Calu3 (cell line): ENCODE measurements around the gene DNM1L. TPM values are rescaled to one million over a fixed set of nuclear protein-coding genes. Genes with fewer than 3 reads are reported as not detected.

Experiments
- BruUV-seq: library from RNA; stranded (reverse); fragments of 400-500 nt; replicated peaks from 2 replicates; lab custom pipeline; 2021; lab: Mats Ljungman, UMichigan
- CTCF ChIA-PET: fragments of 300-600 bp; sonication (Branson Sonifier 250); formaldehyde crosslinking; loops from one replicate; lab custom pipeline; 2022; ENCODE audit warnings: antibody characterized with exemption; lab: Charles Lee
- DNase-seq: peaks from one replicate; pipeline ENCODE4 v3.0.0; 2022
- H3K27ac Mint-ChIP-seq: one replicate; pipeline ENCODE4 v1.8.0; 2022; ENCODE audit warnings: mixed read lengths; ENCODE audit not compliant: unreplicated experiment
- H3K27me3 Mint-ChIP-seq: one replicate; pipeline ENCODE4 v1.8.0; 2022; ENCODE audit warnings: mixed read lengths; ENCODE audit not compliant: unreplicated experiment
- H3K36me3 Mint-ChIP-seq: one replicate; pipeline ENCODE4 v1.8.0; 2022; ENCODE audit warnings: mild to moderate bottlenecking, moderate library complexity, mixed read lengths; ENCODE audit not compliant: insufficient read depth, unreplicated experiment
- H3K4me1 Mint-ChIP-seq: one replicate; pipeline ENCODE4 v1.8.0; 2022; ENCODE audit warnings: mild to moderate bottlenecking, low read depth, mixed read lengths; ENCODE audit not compliant: unreplicated experiment
- H3K4me3 Mint-ChIP-seq: one replicate; pipeline ENCODE4 v1.8.0; 2022; ENCODE audit warnings: mild to moderate bottlenecking, low read depth, moderate library complexity, mixed read lengths; ENCODE audit not compliant: unreplicated experiment
- H3K9me3 Mint-ChIP-seq: one replicate; pipeline ENCODE4 v1.8.0; 2022; ENCODE audit warnings: low read depth, mixed read lengths; ENCODE audit not compliant: unreplicated experiment
- CTCF ChIP-seq: fragments of 200-600 bp; IDR thresholded peaks from one replicate; pipeline ENCODE4 v1.8.0; 2022; ENCODE audit warnings: antibody characterized with exemption; ENCODE audit not compliant: unreplicated experiment
- intact Hi-C: fragments of 100-400 bp; cut with micrococcal nuclease; formaldehyde crosslinking; loops from one replicate; pipeline ENCODE4 v1.10.0; 2022; ENCODE audit not compliant: unreplicated experiment
- total RNA-seq: library from RNA; stranded (reverse); gene quantifications from 2 replicates; pipeline ENCODE4 v1.2.3, GENCODE V29; 2022

DNM1L gene
- total RNA-seq, 1 experiment from 2014 or later, result 77.3 TPM

GRCh38 chr12:32686340-32686739, 7.2 kb downstream of the DNM1L start:
- no peaks in the 10 kb centered on the region for H3K27me3 Mint-ChIP-seq
- DNase-seq, result no peak

GRCh38 chr12:32688786-32689185, 9.7 kb downstream of the DNM1L start:
- H3K27ac Mint-ChIP-seq, result no peak overlapping the region
- no peak for DNase-seq
- H3K9me3 Mint-ChIP-seq, result no peaks in the 10 kb centered on the region
- CTCF ChIA-PET, result no interaction called here
- intact Hi-C loops, result no loop called here
- H3K27me3 Mint-ChIP-seq, result no peaks in the 10 kb centered on the region
- BruUV-seq, result no TSS peak
- H3K4me3 Mint-ChIP-seq, result no peak overlapping the region
- H3K4me1 Mint-ChIP-seq, result no peaks in the 10 kb centered on the region
- no peak for TF ChIP-seq CTCF
- peaks cover 7% of the 10 kb centered on the region for H3K36me3 Mint-ChIP-seq

More at GRCh38 chr12:32686340-32686739, 7.2 kb downstream of the DNM1L start:
- peaks cover 7% of the 10 kb centered on the region for H3K36me3 Mint-ChIP-seq
- no TSS peak for BruUV-seq
- no peaks in the 10 kb centered on the region for H3K9me3 Mint-ChIP-seq
- TF ChIP-seq CTCF, result no peak
- H3K4me3 Mint-ChIP-seq, result no peak overlapping the region
- intact Hi-C loops, result no loop called here
- no peak overlapping the region for H3K27ac Mint-ChIP-seq
- H3K4me1 Mint-ChIP-seq, result no peaks in the 10 kb centered on the region
- CTCF ChIA-PET, result no interaction called here

GRCh38 chr12:32690927-32691326, 11.8 kb downstream of the DNM1L start:
- DNase-seq, result no peak
- BruUV-seq, result no TSS peak
- CTCF ChIA-PET, result no interaction called here
- H3K27ac Mint-ChIP-seq, result no peak overlapping the region
- no peaks in the 10 kb centered on the region for H3K4me1 Mint-ChIP-seq
- no peaks in the 10 kb centered on the region for H3K36me3 Mint-ChIP-seq
- H3K27me3 Mint-ChIP-seq, result no peaks in the 10 kb centered on the region
- H3K9me3 Mint-ChIP-seq, result peaks cover 3% of the 10 kb centered on the region
- TF ChIP-seq CTCF, result no peak
- H3K4me3 Mint-ChIP-seq, result no peak overlapping the region
- intact Hi-C loops, result no loop called here

- TF ChIP-seq CTCF, result no peak
- Mint-ChIP-seq H3K4me3 (no peak overlapping the region), H3K27ac (no peak overlapping the region), H3K4me1 (no peaks in the 10 kb centered on the region), H3K36me3 (no peaks in the 10 kb centered on the region), H3K27me3 (no peaks in the 10 kb centered on the region), H3K9me3 (peaks cover 3% of the 10 kb centered on the region)
- CTCF ChIA-PET, result interaction anchor here (0.5 kb wide), 1 partner anchor 34 kb away, joined by 7 read pairs; no protein-coding TSS in a partner anchor
- intact Hi-C loops, result no loop called here
- DNase-seq, result no peak
- no TSS peak for BruUV-seq
Observed at GRCh38 chr12:32692358-32692757, 13.3 kb downstream of the DNM1L start.
